ENCODE measurements around the gene RASAL1. TPM values are rescaled to one million over a fixed set of nuclear protein-coding genes. Genes with fewer than 3 reads are reported as not detected.

Gene RASAL1
- total and polyA plus RNA-seq, 2 donors (not counting 1 experiment from before 2014, with no cell fraction given) = 0.10 to 11.0 TPM

GRCh38 chr12:113109872-113110599 lies 25.5 kb downstream of the RASAL1 start:
- H3K27me3 ChIP-seq (replicated peaks in 1 of 4; ENCODE audit: control extremely low read depth in 1 of 4, control insufficient read depth in 3 of 4, insufficient read depth in 4 of 4, low read length in 3 of 4) = no peaks in the 10 kb centered on the region
- H2AFZ ChIP-seq (ENCODE audit: insufficient read depth, low read depth, low read length, poor library complexity, severe bottlenecking) = no peak overlapping the region
- Mint-ChIP-seq H3K4me1 (peaks cover under 1% of the 10 kb centered on the region), H3K27ac (no peak overlapping the region), H3K27me3 (peaks cover 3% of the 10 kb centered on the region), H3K9me3 (ENCODE audit: insufficient read depth) (no peaks in the 10 kb centered on the region), H3K4me3 (no peak overlapping the region)
- no peaks in the 10 kb centered on the region for H3K9me3 ChIP-seq (ENCODE audit: control extremely low read depth in 1 of 3, control insufficient read depth in 2 of 3, insufficient read depth in 1 of 3, low read length in 2 of 3)
- H3K27ac ChIP-seq (ENCODE audit: low read length in 2 of 2) = no peak overlapping the region
- intact Hi-C loops (cut with micrococcal nuclease) = no loop called here
- no peak for DNase-seq
- H3K9ac ChIP-seq (ENCODE audit: low read length) = no peak overlapping the region
- H3K4me2 ChIP-seq (replicated peaks; ENCODE audit: low read depth, low read length, poor library complexity, severe bottlenecking) = no peak overlapping the region
- TF ChIP-seq CTCF (IDR thresholded peaks at IDR 0.05) (no peak), EZH2 (IDR thresholded peaks at IDR 0.05; ENCODE audit: borderline replicate concordance, insufficient read depth, low read depth, low read length, poor library complexity, severe bottlenecking) (no peak)
- ChIA-PET CTCF (interaction anchor here (1.4 to 1.5 kb wide), 3 partner anchors 9 to 64 kb away, joined by 4 to 10 read pairs (median 6); no protein-coding TSS in a partner anchor), POLR2A (no interaction called here)
- no peak for ATAC-seq (ENCODE audit: low read depth)
- H4K20me1 ChIP-seq (ENCODE audit: control insufficient read depth, insufficient read depth, low read length, poor library complexity, severe bottlenecking) = no peaks in the 10 kb centered on the region
- no peaks in the 10 kb centered on the region for H3K36me3 ChIP-seq (replicated peaks in 1 of 2; ENCODE audit: control extremely low read depth in 1 of 2, control insufficient read depth in 1 of 2, extremely low read depth in 1 of 2, insufficient read depth in 2 of 2, low read length in 1 of 2)
- no peaks in the 10 kb centered on the region for H3K4me1 ChIP-seq (ENCODE audit: control insufficient read depth in 2 of 2, insufficient read depth in 2 of 2, low read length in 2 of 2)
- H3K4me3 ChIP-seq (ENCODE audit: control extremely low read depth in 1 of 5, extremely low read depth in 1 of 5, insufficient read depth in 1 of 5, low read depth in 2 of 5, low read length in 4 of 5) = no peak overlapping the region
- WGBS (ENCODE audit: insufficient coverage) = 60% methylated on average over 7 of the region's 7 CpGs
- H3K79me2 ChIP-seq (ENCODE audit: control insufficient read depth, insufficient read depth, low read length) = no peaks in the 10 kb centered on the region

- no peak overlapping the region for H3K27ac ChIP-seq (ENCODE audit: low read length in 2 of 2)
- TF ChIP-seq EZH2 (IDR thresholded peaks at IDR 0.05; ENCODE audit: borderline replicate concordance, insufficient read depth, low read depth, low read length, poor library complexity, severe bottlenecking) = no peak
- DNase-seq (no peak), ATAC-seq (ENCODE audit: low read depth) (no peak)
- ChIA-PET CTCF (interaction anchor here (1.4 kb wide), 2 partner anchors 9 to 61 kb away, joined by 4 to 6 read pairs; no protein-coding TSS in a partner anchor), POLR2A (no interaction called here)
- no peak overlapping the region for H2AFZ ChIP-seq (ENCODE audit: insufficient read depth, low read depth, low read length, poor library complexity, severe bottlenecking)
- Mint-ChIP-seq H3K27ac (no peak overlapping the region), H3K4me3 (no peak overlapping the region), H3K4me1 (peaks cover 5% of the 10 kb centered on the region), H3K27me3 (peaks cover 3% of the 10 kb centered on the region), H3K9me3 (ENCODE audit: insufficient read depth) (no peaks in the 10 kb centered on the region)
- no peak overlapping the region for H3K4me3 ChIP-seq (ENCODE audit: control extremely low read depth in 1 of 5, extremely low read depth in 1 of 5, insufficient read depth in 1 of 5, low read depth in 2 of 5, low read length in 4 of 5)
- H3K36me3 ChIP-seq (replicated peaks in 1 of 2; ENCODE audit: control extremely low read depth in 1 of 2, control insufficient read depth in 1 of 2, extremely low read depth in 1 of 2, insufficient read depth in 2 of 2, low read length in 1 of 2) = no peaks in the 10 kb centered on the region
- H3K4me1 ChIP-seq (ENCODE audit: control insufficient read depth in 2 of 2, insufficient read depth in 2 of 2, low read length in 2 of 2) = no peaks in the 10 kb centered on the region
- no peak overlapping the region for H3K9ac ChIP-seq (ENCODE audit: low read length)
- WGBS (ENCODE audit: insufficient coverage) = 89% methylated on average over 5 of the region's 5 CpGs
- H3K4me2 ChIP-seq (replicated peaks; ENCODE audit: low read depth, low read length, poor library complexity, severe bottlenecking) = no peak overlapping the region
- no peaks in the 10 kb centered on the region for H3K27me3 ChIP-seq (replicated peaks in 1 of 4; ENCODE audit: control extremely low read depth in 1 of 4, control insufficient read depth in 3 of 4, insufficient read depth in 4 of 4, low read length in 3 of 4)
- no peaks in the 10 kb centered on the region for H3K79me2 ChIP-seq (ENCODE audit: control insufficient read depth, insufficient read depth, low read length)
- intact Hi-C loops (cut with micrococcal nuclease) = no loop called here
- no peaks in the 10 kb centered on the region for H3K9me3 ChIP-seq (ENCODE audit: control extremely low read depth in 1 of 3, control insufficient read depth in 2 of 3, insufficient read depth in 1 of 3, low read length in 2 of 3)
- no peaks in the 10 kb centered on the region for H4K20me1 ChIP-seq (ENCODE audit: control insufficient read depth, insufficient read depth, low read length, poor library complexity, severe bottlenecking)
Measured at GRCh38 chr12:113109360-113109759, 26.2 kb downstream of the RASAL1 start.
